ENCODE results near the gene ZNF765. TPM values are rescaled to one million over a fixed set of nuclear protein-coding genes. Genes with fewer than 3 reads are reported as not detected.
"Not testable (repeated sequence)": the region's sequence is repeated elsewhere in the genome, so short reads cannot be mapped to it uniquely, and the experiment has no call there.

The ZNF765 gene
- total RNA-seq, 4 donors from 2014 or later = 10.4 to 16.9 (median 12.5) TPM

GRCh38 chr19:53424968-53425597 is 30.1 kb downstream of the ZNF765 start:
- TF ChIP-seq POLR2A (IDR thresholded peaks at IDR 0.05) (no peak), CTCF (IDR thresholded peaks at IDR 0.05) (peak; percentile 41 to 80 (median 70))
- peak; percentile 73 to 77 for DNase-seq
- no peaks in the 10 kb centered on the region for H3K9me3 ChIP-seq
- H3K4me3 ChIP-seq (replicated peaks in 1 of 3) = no peak overlapping the region
- H3K27me3 ChIP-seq = no peaks in the 10 kb centered on the region
- intact Hi-C loops (cut with DNase I) = loop anchor here (5.0 kb wide), 1 partner anchor 322 kb away; no protein-coding TSS in a partner anchor
- H3K36me3 ChIP-seq = no peaks in the 10 kb centered on the region
- no peak overlapping the region for H3K27ac ChIP-seq
- no peaks in the 10 kb centered on the region for H3K4me1 ChIP-seq
- WGBS, 2 donors = 21 to 25% methylated on average over 9 of the region's 9 CpGs

- WGBS, 2 donors = 1% methylated on average over 28 to 32 of the region's 46 CpGs
Observed at GRCh38 chr19:53431399-53432087, 36.6 kb downstream of the ZNF765 start, which contains the start of gene ZNF761. TSS of gene ZNF761 (plus strand) at chr19:53431984. CDS start at chr19:53447269, 15,285 bp downstream.

GRCh38 chr19:53432088-53432661 is 37.2 kb downstream of the ZNF765 start:
- H3K9me3 ChIP-seq = no peaks in the 10 kb centered on the region
- TF ChIP-seq POLR2A (IDR thresholded peaks at IDR 0.05) (no peak), CTCF (IDR thresholded peaks at IDR 0.05) (no peak)
- intact Hi-C loops (cut with DNase I) = loop anchor here (5.0 to 10.0 kb wide), 2 partner anchors 40 to 83 kb away; no protein-coding TSS in a partner anchor
- H3K27ac ChIP-seq = peak overlapping the region in 1 of 3 donors; percentile 69
- peaks cover 5 to 8% of the 10 kb centered on the region in 2 donors for H3K4me1 ChIP-seq
- peak; percentile 11 to 21 for DNase-seq
- no peaks in the 10 kb centered on the region for H3K27me3 ChIP-seq
- H3K36me3 ChIP-seq = no peaks in the 10 kb centered on the region
- WGBS, 2 donors = 1 to 2% methylated on average over 27 to 30 of the region's 30 CpGs
- peak overlapping the region; percentile 20 to 66 (median 52) for H3K4me3 ChIP-seq (replicated peaks in 1 of 3)

More at GRCh38 chr19:53431399-53432087, 36.6 kb downstream of the ZNF765 start, which contains the start of gene ZNF761:
- intact Hi-C loops (cut with DNase I) = loop anchor here (5.0 to 10.0 kb wide), 2 partner anchors 39 to 83 kb away; no protein-coding TSS in a partner anchor
- no peaks in the 10 kb centered on the region for H3K36me3 ChIP-seq
- TF ChIP-seq POLR2A (IDR thresholded peaks at IDR 0.05) (peak in 1 of 2 donors; percentile 80), CTCF (IDR thresholded peaks at IDR 0.05) (peak in 3 of 6 experiments; percentile 20 to 43 (median 25))
- DNase-seq = peak; percentile 98
- H3K4me3 ChIP-seq (replicated peaks in 1 of 3) = peak within 1 kb of the TSS; percentile 20 to 66 (median 52)
- H3K4me1 ChIP-seq = peaks cover 5 to 8% of the 10 kb centered on the region in 2 donors
- H3K9me3 ChIP-seq = no peaks in the 10 kb centered on the region
- H3K27ac ChIP-seq = peak within 1 kb of the TSS; percentile 39 to 95 (median 69)
- no peaks in the 10 kb centered on the region for H3K27me3 ChIP-seq

DNA sequence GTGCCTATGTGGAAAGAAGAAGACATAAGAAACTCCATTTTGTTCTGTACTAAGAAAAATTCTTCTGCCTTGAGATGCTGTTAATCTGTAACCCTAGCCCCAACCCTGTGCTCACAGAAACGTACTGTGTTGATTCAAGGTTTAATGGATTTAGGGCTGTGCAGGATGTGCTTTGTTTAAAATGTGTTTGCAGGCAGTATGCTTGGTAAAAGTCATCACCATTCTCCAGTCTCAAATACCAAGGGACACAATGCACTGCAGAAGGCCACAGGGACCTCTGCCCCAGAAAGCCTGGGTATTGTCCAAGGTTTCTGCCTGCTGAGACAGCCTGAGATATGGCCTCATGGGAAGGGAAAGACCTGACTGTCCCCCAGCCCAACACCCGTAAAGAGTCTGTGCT is 48.9 kb downstream of the ZNF765 start:
- 100% methylated on average over 2 of the region's 2 CpGs for WGBS, 2 donors
- H3K9me3 ChIP-seq; H3K4me1 ChIP-seq; DNase-seq; H3K36me3 ChIP-seq; H3K27ac ChIP-seq; H3K4me3 ChIP-seq (replicated peaks in 1 of 3); H3K27me3 ChIP-seq; intact Hi-C loops (cut with DNase I): not testable (repeated sequence)

DNA sequence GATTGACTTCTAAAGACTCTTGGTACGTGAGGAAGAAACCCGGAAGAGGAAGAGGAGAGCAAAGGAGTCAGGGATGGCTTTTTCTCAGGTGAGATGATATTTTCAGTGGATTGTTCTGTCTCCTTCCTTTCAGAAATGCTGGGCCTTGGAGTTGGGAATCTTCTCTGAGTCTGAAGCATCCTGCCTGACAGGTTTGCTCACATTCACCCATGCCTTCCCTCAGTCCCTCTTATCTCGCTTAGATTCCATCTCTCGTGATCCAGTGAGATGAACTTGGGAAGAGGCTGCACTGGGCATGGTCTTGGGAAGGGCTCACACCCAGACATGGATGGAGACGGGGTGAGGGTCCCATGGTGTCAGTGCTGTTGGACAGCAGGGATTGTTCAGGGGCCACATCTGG is 52.2 kb downstream of the ZNF765 start:
- H3K9me3 ChIP-seq; H3K4me3 ChIP-seq (replicated peaks in 1 of 3); intact Hi-C loops (cut with DNase I); H3K4me1 ChIP-seq; H3K27ac ChIP-seq; H3K27me3 ChIP-seq; DNase-seq: not testable (repeated sequence)
- WGBS, 2 donors = 94 to 96% methylated on average over 5 of the region's 5 CpGs
- peaks cover 16 to 24% of the 10 kb centered on the region in 2 donors for H3K36me3 ChIP-seq
